Pancreas (tissue), 10 donors: ENCODE measurements around the gene RTEL1. TPM values are rescaled to one million over a fixed set of nuclear protein-coding genes. Genes with fewer than 3 reads are reported as not detected.

Experiments used
- ATAC-seq, 4 donors: fragments of 200-7000 bp; cut with Tn5 transposase; one replicate each; pipeline versions ENCODE4 v1.8.0 to v1.9.1; 2020; ENCODE audit warnings: mild to moderate bottlenecking in 4 of 4, moderate library complexity in 4 of 4
- DNase-seq, 6 donors: peaks; one replicate each; pipeline ENCODE4 v3.0.0-alpha.2; 2020
- FAIRE-seq: peaks from 2 replicates; lab custom pipeline; 2012; peaks lifted over from hg19 to GRCh38; lab: Jason Lieb, UNC
- H3K27ac ChIP-seq, 4 donors: fragments of 200-600 bp; sonication (generic); 1 replicate in 3 of 4; 2 replicates in 1 of 4; pipeline versions ENCODE4 v1.5.0 to v1.8.0; 2020
- H3K27me3 ChIP-seq, 4 donors: fragments of 200-600 bp; one replicate each; pipeline ENCODE4 v1.8.0; 2021
- H3K36me3 ChIP-seq, 3 donors: fragments of 200-600 bp; sonication (generic) in 1 of 3; one replicate each; pipeline versions ENCODE4 v1.5.0 to v1.8.0; 2020 to 2021
- H3K4me1 ChIP-seq, 3 donors: fragments of 200-600 bp; one replicate each; pipeline ENCODE4 v1.8.0; 2021
- H3K4me3 ChIP-seq, 4 donors: fragments of 200-600 bp; sonication (generic) in 2 of 4; one replicate each; pipeline versions ENCODE4 v1.5.0 to v1.8.0; 2020 to 2021
- H3K9me3 ChIP-seq, 4 donors: fragments of 200-600 bp; one replicate each; pipeline ENCODE4 v1.8.0; 2021
- CTCF ChIP-seq, 4 donors: fragments of 200-600 bp; sonication (generic) in 3 of 4; IDR thresholded peaks; one replicate each; pipeline versions ENCODE4 v1.5.0 to v1.8.0; 2021; ENCODE audit warnings: antibody characterized with exemption in 4 of 4
- WGBS, 2 donors: extraction: QIAGEN DNeasy Blood & Tissue Kit; methylation state at CpG; one replicate each; pipeline ENCODE4 v1.1.7; 2013; 5-methylcytosine and 5-hydroxymethylcytosine counted together
- intact Hi-C, 3 donors: fragments of 100-400 bp; cut with DNase I; formaldehyde crosslinking; loops; one replicate each; pipeline versions ENCODE4 v1.11.1 to v1.14.2; 2022
- polyA plus RNA-seq, 2 donors: library from polyadenylated mRNA; stranded (reverse); fragments of 200-250 nt; gene quantifications; one replicate each; pipeline ENCODE4 v1.2.3, GENCODE V29; 2013
- total RNA-seq, 6 donors: library from RNA; stranded (reverse); fragmentation: NEBNext Ultra II Directional in 4 of 6; extraction: Animal tissue kit (Norgen Biotek cat#: 25700) in 4 of 6; gene quantifications; one replicate each; pipeline versions ENCODE4 v1.2.1 to v1.2.4, GENCODE V29; 2021 to 2023
- donor health status: healthy with polysubstance abuse.
- donor health status: DM: no; HTN: no; CAD: no; lungs with moderate emphysema.
- donor health status: DM: no; HTN: no; CAD: no.
- donor health status: control.
- donor health status: control.
- donor health status: Bipolar disorder and iron deficiency.
- donor health status: DM: yes; HTN: yes; CAD: no.
- donor health status: DM: no; HTN: no; CAD: no.
- donor health status: DM: no; HTN: no; CAD: no.
- donor health status: DM: yes; HTN: yes; CAD: no.

Gene RTEL1
- total and polyA plus RNA-seq, 8 donors, result 10.5 to 36.6 (median 15.0) TPM

DNA sequence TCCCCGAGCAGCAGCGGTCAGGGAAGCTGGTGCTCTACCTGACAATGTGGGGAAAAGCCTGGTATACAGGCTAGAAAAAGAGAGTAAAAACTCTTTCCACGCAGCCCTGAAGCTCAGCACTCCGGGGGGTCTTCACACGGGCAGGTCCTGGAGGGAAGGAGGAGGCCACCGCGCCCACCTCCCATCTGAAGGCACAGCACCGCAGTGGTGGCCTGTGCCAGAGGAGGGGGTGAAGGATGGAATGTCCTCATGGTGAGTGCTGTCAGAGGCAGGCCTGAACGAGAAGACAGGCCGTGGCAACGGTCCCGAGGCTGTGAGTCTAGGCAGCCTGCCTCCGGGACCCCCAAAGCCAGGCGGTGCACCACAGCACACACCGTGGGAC, 87.3 kb downstream of the RTEL1 start:
- ATAC-seq (no peak), FAIRE-seq (no peak), DNase-seq (no peak)
- Histone ChIP-seq H3K4me1 (peaks cover 4 to 10% (median 6%) of the 10 kb centered on the region in 3 donors), H3K36me3 (peaks cover 0 to 11% (median 6%) of the 10 kb centered on the region in 3 donors), H3K27me3 (no peaks in the 10 kb centered on the region), H3K4me3 (no peak overlapping the region), H3K9me3 (no peaks in the 10 kb centered on the region), H3K27ac (no peak overlapping the region)
- intact Hi-C loops, result no loop called here
- TF ChIP-seq CTCF (IDR thresholded peaks at IDR 0.05), result no peak
- whole genome bisulfite sequencing, 2 donors, result 80 to 83% methylated on average over 15 of the region's 15 CpGs

Other genes starting within 250 kb of the RTEL1 start
- 1 to 10 TPM in 4 of 6 donors, under 1 TPM in 2; 0.54 to 2.1 (median 1.4) TPM for gene KCNQ2, start 185.7 kb upstream of the RTEL1 start, total RNA-seq
- 10 to 100 TPM in 1 of 2 donors, 1 to 10 TPM in 1; 5.8 to 12.5 TPM for gene KCNQ2, start 185.7 kb upstream of the RTEL1 start, polyA plus RNA-seq
- gene EEF1A2, start 159.2 kb upstream of the RTEL1 start, total RNA-seq, result 10 to 100 TPM in 4 of 6 donors, 1 to 10 TPM in 2; 5.0 to 22.9 (median 15.4) TPM
- gene EEF1A2, start 159.2 kb upstream of the RTEL1 start, polyA plus RNA-seq, result 10 to 100 TPM; 28.2 to 86.9 TPM
- 100 to 1,000 TPM in 4 of 6 donors, 10 to 100 TPM in 2; 77.7 to 194 (median 134) TPM for gene PPDPF, start 137.5 kb upstream of the RTEL1 start, total RNA-seq
- gene PPDPF, start 137.5 kb upstream of the RTEL1 start, polyA plus RNA-seq, result 100 to 1,000 TPM; 205 to 224 TPM
- gene PTK6, start 120.9 kb upstream of the RTEL1 start, total RNA-seq, result 1 to 10 TPM in 3 of 6 donors, under 1 TPM in 3; 0.61 to 4.5 (median 1.2) TPM
- gene PTK6, start 120.9 kb upstream of the RTEL1 start, polyA plus RNA-seq, result 1 to 10 TPM in 1 of 2 donors, under 1 TPM in 1; 0.91 to 2.6 TPM
- not detected for gene SRMS, start 110.6 kb upstream of the RTEL1 start, total RNA-seq
- gene SRMS, start 110.6 kb upstream of the RTEL1 start, polyA plus RNA-seq, result not detected
- gene FNDC11, start 104.2 kb upstream of the RTEL1 start, total RNA-seq, result under 1 TPM in 4 of 6 donors, not detected in 2; 0.06 to 0.25 (median 0.09) TPM
- under 1 TPM; 0.27 to 0.35 TPM for gene FNDC11, start 104.2 kb upstream of the RTEL1 start, polyA plus RNA-seq
- gene HELZ2, start 84.1 kb upstream of the RTEL1 start, total RNA-seq, result 10 to 100 TPM; 10.1 to 23.4 (median 13.0) TPM
- gene HELZ2, start 84.1 kb upstream of the RTEL1 start, polyA plus RNA-seq, result 10 to 100 TPM in 1 of 2 donors, 1 to 10 TPM in 1; 6.5 to 14.8 TPM
- 1 to 10 TPM; 4.1 to 8.2 (median 5.2) TPM for gene GMEB2, start 31.2 kb upstream of the RTEL1 start, total RNA-seq
- 10 to 100 TPM in 1 of 2 donors, 1 to 10 TPM in 1; 8.8 to 10.4 TPM for gene GMEB2, start 31.2 kb upstream of the RTEL1 start, polyA plus RNA-seq
- 10 to 100 TPM in 2 of 6 donors, 1 to 10 TPM in 4; 4.4 to 13.1 (median 7.9) TPM for gene STMN3, start 4.9 kb upstream of the RTEL1 start, total RNA-seq
- 10 to 100 TPM; 17.4 to 37.8 TPM for gene STMN3, start 4.9 kb upstream of the RTEL1 start, polyA plus RNA-seq
- 1 to 10 TPM in 4 of 6 donors, under 1 TPM in 2; 0.31 to 2.7 (median 1.7) TPM for gene TNFRSF6B, start 38.3 kb downstream of the RTEL1 start, total RNA-seq
- gene TNFRSF6B, start 38.3 kb downstream of the RTEL1 start, polyA plus RNA-seq, result 10 to 100 TPM; 14.0 to 31.0 TPM
- 10 to 100 TPM; 13.9 to 27.0 (median 18.9) TPM for gene ARFRP1, start 49.7 kb downstream of the RTEL1 start, total RNA-seq
- gene ARFRP1, start 49.7 kb downstream of the RTEL1 start, polyA plus RNA-seq, result 10 to 100 TPM; 45.1 to 47.7 TPM
- 10 to 100 TPM in 4 of 6 donors, 1 to 10 TPM in 2; 9.3 to 15.8 (median 11.1) TPM for gene ZGPAT, start 49.7 kb downstream of the RTEL1 start, total RNA-seq
- 10 to 100 TPM; 42.6 to 61.6 TPM for gene ZGPAT, start 49.7 kb downstream of the RTEL1 start, polyA plus RNA-seq
- 1 to 10 TPM; 2.6 to 6.0 (median 3.1) TPM for gene LIME1, start 78.4 kb downstream of the RTEL1 start, total RNA-seq
- 10 to 100 TPM; 44.6 to 46.6 TPM for gene LIME1, start 78.4 kb downstream of the RTEL1 start, polyA plus RNA-seq
- gene SLC2A4RG, start 81.5 kb downstream of the RTEL1 start, total RNA-seq, result 10 to 100 TPM; 25.8 to 44.2 (median 30.6) TPM
- 10 to 100 TPM; 63.2 to 67.1 TPM for gene SLC2A4RG, start 81.5 kb downstream of the RTEL1 start, polyA plus RNA-seq
- gene ZBTB46, start 173.0 kb downstream of the RTEL1 start, total RNA-seq, result 1 to 10 TPM; 2.2 to 7.4 (median 3.0) TPM
- gene ZBTB46, start 173.0 kb downstream of the RTEL1 start, polyA plus RNA-seq, result 1 to 10 TPM; 2.8 to 3.6 TPM
- not detected for gene ABHD16B, start 203.2 kb downstream of the RTEL1 start, total RNA-seq
- gene ABHD16B, start 203.2 kb downstream of the RTEL1 start, polyA plus RNA-seq, result under 1 TPM; 0.12 to 0.53 TPM
- 10 to 100 TPM; 16.3 to 35.0 (median 22.3) TPM for gene TPD52L2, start 207.0 kb downstream of the RTEL1 start, total RNA-seq
- 10 to 100 TPM; 33.8 to 47.3 TPM for gene TPD52L2, start 207.0 kb downstream of the RTEL1 start, polyA plus RNA-seq
- gene DNAJC5, start 236.8 kb downstream of the RTEL1 start, total RNA-seq, result 10 to 100 TPM; 25.0 to 31.5 (median 29.2) TPM
- 10 to 100 TPM; 20.1 to 23.3 TPM for gene DNAJC5, start 236.8 kb downstream of the RTEL1 start, polyA plus RNA-seq